IPS-NIHi7 (cell line): Measurements from ENCODE around the gene TSPAN3.

Experiments used
- DNase-seq: peaks from one replicate; pipeline ENCODE4 v3.0.0; 2012; ENCODE audit warnings: mixed read lengths; ENCODE audit errors: extremely low spot score

TSPAN3 gene

GRCh38 chr15:77009646-77010311 lies 61.1 kb downstream of the TSPAN3 start:
- DNase-seq = no peak

DNA sequence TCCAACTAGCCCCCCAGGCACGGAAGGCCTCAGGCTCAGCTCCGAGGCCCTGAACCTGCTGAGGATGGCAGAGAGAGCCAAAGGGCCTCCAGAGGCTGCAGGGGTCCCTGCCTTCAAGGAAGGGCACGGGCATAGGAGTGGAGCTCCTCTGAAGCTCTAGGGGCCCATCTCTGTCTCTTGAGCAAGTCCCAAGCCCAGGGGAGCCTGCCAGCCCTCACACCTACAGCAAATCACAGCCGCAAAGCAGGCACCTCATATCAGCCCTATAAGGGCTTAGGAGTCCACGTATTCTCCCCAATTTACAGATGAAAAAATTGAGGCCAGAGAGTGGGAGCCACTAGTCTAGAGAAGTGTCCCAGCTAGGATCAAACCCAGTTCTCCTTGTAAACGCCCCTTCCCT lies 61.7 kb downstream of the TSPAN3 start:
- no peak for DNase-seq

GRCh38 chr15:77004189-77004588 lies 66.7 kb downstream of the TSPAN3 start:
- DNase-seq = no peak

DNA sequence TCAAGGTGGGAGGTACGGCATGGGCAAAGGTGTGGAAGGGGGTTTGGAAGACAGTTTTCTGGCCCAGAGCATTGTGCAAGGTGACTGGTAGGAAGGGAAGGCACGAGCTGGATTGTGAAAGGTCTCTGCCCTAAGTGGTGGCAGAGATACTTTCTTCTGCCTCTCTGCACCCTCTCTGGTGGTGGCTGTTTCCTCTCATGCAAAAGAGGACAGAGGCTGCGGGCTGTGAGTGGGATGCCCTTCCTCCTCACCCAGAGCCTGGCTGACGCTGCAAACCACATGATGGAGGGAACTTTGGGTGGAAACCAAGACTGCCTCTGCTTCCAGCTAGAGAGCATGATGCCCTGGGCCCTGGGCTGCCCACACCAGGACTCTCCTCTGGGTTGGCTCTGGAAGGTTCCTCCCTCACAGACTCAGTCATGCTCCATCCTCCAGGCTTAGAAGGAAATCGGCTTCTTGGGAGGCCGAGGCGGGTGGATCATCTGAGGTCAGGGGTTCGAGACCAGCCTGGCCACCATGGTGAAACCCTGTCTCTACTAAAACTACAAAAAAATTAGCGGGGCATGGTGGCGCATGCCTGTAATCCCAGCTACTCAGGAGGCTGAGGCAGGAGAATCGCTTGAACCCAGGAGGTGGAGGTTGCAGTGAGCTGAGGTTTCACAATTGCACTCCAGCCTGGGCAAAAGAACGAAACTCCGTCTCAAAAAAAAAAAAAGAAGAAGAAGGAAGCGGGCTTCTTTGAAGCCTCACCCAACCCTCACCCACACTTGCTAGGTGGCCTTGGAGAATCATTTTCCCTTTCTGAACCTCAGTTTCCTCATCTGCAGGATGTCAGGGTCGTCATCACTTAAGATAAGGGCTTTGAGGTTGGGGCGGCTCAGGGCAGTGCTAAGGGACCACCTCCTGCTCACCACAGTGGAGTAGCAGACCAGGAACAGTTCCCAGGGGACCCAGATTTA lies 67.7 kb downstream of the TSPAN3 start:
- no peak for DNase-seq

GRCh38 chr15:77002436-77002835 lies 68.5 kb downstream of the TSPAN3 start:
- no peak for DNase-seq

DNA sequence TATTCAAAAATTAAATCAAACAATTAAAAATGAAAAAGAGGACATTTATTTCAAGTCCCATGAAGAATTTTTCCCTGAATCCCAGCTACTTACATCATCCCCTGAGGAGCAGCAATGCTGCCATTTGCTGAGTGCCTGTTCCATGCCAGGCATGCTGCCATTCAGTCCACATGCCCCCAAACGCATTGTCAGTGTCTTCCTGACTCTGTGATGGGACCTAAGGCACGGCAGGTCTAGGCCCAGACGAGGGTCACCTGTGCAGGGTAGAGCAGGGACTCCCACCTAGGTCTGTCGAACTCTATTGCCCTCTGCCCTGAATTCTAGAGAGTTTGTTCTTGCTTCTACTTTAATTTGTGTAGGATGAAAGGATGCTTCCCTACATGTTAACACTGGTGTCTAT lies 68.9 kb downstream of the TSPAN3 start:
- DNase-seq = no peak

- DNase-seq = no peak
Observed at GRCh38 chr15:77001351-77001750, 69.6 kb downstream of the TSPAN3 start.

DNA sequence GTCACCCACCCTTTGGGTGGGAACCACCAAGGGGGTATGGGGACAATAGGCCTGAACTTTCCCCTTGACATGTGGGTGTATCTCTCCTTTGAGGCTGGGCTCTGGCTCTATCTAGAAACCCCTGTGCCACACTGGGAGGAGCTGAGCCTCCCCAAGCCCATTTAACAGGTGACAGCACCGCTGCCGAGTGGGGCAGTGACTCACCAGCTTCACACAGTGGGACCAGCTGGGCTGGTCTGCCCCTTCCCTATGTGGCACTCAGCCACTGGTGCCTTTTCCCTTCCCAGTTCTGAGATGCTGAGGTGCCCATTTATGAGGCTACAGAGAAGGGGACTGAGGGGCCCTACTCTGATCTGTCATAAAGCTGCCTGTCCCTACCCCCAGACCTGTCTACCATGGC lies 70.9 kb downstream of the TSPAN3 start:
- DNase-seq = no peak

- DNase-seq = no peak
Observed at GRCh38 chr15:76998663-76999285, 72.1 kb downstream of the TSPAN3 start.

GRCh38 chr15:76996526-76997401 lies 74.1 kb downstream of the TSPAN3 start:
- no peak for DNase-seq

GRCh38 chr15:76996076-76996525 lies 74.8 kb downstream of the TSPAN3 start:
- DNase-seq = no peak

DNA sequence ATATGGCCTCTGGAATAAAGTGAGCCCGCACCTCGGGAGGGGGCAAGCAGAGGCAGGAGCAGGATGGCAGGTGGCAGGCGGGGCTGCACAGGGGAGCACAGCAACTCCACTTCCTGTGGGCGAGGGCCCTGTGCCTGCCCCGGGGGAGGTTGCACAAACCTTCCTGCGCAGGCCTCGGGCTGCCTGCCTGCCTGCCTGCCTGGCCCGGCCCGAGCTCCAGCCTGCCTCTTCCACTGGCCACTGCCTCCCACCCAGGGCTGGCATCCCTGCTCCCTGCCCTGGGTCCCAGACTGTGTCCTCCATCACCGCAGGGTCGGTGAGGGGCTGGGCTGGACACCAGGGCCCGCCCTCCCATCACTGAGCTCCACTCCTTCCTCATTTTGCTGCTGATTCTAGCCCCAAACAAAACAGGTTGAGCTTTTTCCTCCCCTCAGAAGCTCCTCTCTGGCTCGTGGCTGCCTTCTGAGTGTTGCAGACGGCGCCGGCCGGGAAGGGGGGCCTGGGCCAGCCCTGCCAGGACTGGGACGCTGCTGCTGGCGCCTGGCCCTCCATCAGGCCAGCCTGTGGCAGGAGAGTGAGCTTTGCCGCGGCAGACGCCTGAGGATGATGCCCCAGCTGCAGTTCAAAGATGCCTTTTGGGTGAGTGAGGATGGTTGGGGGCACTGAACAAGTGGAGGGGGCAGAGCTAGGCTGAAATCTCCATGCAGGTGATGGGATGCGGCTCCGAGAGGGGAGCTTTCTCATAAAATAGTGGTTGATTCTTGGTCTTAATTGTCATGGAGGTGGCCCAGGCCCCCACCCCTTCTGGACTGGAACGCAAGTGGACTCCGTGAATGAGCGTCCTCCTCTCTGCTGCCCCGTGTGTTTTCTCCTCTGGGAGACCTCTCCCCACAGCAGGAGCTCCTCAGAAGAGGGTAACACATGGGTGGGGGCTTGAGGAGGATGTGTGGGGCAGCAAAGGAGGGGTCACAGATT lies 75.7 kb downstream of the TSPAN3 start, which contains the start of gene PSTPIP1:
Gene PSTPIP1 (plus strand): TSS at position 156 of the 975 bp plus-strand sequence. CDS start 448 bp downstream, at position 604.
- DNase-seq = no peak

- DNase-seq = no peak
Observed at GRCh38 chr15:76994496-76994895, 76.4 kb downstream of the TSPAN3 start.

DNA sequence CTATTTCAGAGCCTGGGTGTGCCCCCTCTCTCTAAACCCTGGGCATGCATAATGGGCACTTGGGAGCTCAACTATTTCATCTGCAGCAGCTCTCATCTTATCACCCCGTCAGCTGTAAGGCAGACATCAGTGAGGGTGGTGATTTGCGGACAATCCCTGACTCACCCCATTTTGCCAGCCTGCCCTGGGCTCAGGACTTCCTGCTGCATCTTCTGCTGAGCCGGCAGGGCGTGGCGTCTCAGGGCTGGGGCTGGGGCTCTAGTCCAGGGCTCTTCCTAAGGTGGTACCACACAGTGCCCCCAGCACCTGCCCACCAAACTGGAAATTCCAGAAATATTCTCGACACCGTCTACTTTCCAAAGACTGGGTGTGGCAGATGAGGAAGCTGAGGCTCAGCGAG lies 76.9 kb downstream of the TSPAN3 start:
- no peak for DNase-seq

GRCh38 chr15:76993114-76993725 lies 77.7 kb downstream of the TSPAN3 start:
- DNase-seq = no peak

DNA sequence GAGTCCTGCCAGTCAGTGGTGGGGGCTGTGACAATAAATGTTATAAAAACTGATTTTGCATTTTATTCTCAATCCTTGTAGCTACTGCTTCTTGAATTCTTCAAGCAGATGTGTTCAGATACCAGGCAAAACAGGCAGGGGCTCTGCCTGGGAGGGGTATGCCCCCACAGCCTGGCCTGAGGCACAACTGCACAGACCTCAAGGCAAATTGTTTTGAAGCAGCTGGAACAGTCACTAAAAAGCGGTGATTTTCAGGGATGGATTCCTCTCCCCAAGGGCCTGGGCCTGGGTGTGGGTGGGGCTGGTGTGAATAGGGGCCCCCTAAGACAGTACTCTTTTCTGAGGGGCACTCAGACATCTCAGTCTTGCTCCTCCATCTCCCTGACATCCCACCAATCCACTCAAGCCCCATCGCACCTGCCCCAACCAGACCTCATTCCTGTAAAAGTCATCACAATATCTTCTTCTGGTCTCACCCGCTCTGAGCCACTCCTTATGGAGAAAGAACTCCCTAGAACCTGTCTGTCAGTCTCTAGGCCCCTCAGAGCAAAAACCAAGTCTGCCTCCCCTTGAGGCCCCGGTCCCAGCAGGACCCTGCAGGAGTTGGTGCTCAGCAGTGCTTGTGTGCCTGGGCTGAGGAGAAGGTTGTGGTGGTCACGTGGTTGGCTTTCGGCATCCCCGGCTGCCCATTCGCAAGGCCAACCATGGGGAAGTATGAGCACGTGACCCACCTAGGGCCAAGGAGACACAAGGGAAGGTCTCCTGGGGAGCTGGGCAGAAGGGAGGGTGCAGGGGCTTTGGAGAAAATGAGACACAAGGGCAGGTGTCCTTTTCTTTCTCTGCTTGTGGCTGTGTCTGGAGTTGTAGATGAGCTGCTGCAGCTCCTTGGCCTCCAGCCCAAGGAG lies 78.9 kb downstream of the TSPAN3 start:
- DNase-seq = no peak
